ENCODE measurements around the gene EGFR. TPM values are rescaled to one million over a fixed set of nuclear protein-coding genes. Genes with fewer than 3 reads are reported as not detected.

EGFR gene
- total RNA-seq, 2 donors from 2014 or later, result 42.5 to 44.2 TPM

DNA sequence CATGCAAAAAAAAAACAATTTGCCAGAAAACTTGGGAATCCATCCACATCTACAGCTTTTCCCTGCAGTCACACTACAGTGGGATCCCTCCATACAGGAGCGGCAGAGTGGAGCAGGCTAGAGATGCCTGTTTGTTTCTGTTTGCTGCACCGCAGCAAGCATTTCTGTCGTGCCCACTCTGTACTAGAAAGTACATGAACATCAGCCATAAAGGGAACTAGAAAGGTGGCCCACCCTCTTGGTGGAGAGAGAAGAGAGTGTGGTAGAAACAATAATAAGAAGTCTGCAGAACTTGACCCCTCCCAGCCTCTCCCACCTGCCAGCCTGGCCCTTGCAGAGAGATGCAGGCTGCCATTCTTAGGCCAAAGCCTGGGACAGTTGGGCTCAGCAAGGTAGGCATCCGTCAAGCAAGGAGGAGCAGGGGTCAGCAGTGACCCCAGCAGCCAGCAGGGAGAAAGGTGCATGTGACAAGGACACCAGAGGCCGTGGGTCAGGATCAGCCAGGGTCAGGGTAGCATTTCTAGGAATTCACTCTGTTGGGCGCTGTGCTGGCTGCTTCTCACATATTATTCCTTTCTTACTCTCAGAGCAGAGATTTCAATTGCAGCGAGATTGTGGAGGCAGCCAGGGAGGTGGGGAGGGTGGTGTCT is 171.8 kb downstream of the EGFR start:
- intact Hi-C loops (cut with DNase I), result no loop called here
- 89 to 93% methylated on average over 7 of the region's 7 CpGs for WGBS, 2 donors
- ATAC-seq, result no peak
- Histone ChIP-seq H3K4me3 (no peak overlapping the region), H3K27ac (no peak overlapping the region), H3K27me3 (no peaks in the 10 kb centered on the region), H3K4me1 (peaks cover 15% of the 10 kb centered on the region), H3K36me3 (replicated peaks in 1 of 2; ENCODE audit: insufficient read depth in 1 of 2, low read depth in 2 of 2) (peaks cover 0 to 11% of the 10 kb centered on the region in 2 donors), H3K9me3 (no peaks in the 10 kb centered on the region)
- no peak for DNase-seq
- TF ChIP-seq, protein P1, sequence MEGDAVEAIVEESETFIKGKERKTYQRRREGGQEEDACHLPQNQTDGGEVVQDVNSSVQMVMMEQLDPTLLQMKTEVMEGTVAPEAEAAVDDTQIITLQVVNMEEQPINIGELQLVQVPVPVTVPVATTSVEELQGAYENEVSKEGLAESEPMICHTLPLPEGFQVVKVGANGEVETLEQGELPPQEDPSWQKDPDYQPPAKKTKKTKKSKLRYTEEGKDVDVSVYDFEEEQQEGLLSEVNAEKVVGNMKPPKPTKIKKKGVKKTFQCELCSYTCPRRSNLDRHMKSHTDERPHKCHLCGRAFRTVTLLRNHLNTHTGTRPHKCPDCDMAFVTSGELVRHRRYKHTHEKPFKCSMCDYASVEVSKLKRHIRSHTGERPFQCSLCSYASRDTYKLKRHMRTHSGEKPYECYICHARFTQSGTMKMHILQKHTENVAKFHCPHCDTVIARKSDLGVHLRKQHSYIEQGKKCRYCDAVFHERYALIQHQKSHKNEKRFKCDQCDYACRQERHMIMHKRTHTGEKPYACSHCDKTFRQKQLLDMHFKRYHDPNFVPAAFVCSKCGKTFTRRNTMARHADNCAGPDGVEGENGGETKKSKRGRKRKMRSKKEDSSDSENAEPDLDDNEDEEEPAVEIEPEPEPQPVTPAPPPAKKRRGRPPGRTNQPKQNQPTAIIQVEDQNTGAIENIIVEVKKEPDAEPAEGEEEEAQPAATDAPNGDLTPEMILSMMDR (IDR thresholded peaks at IDR 0.05), result no peak
- no peak for TF ChIP-seq POLR2A (IDR thresholded peaks at IDR 0.05)

DNA sequence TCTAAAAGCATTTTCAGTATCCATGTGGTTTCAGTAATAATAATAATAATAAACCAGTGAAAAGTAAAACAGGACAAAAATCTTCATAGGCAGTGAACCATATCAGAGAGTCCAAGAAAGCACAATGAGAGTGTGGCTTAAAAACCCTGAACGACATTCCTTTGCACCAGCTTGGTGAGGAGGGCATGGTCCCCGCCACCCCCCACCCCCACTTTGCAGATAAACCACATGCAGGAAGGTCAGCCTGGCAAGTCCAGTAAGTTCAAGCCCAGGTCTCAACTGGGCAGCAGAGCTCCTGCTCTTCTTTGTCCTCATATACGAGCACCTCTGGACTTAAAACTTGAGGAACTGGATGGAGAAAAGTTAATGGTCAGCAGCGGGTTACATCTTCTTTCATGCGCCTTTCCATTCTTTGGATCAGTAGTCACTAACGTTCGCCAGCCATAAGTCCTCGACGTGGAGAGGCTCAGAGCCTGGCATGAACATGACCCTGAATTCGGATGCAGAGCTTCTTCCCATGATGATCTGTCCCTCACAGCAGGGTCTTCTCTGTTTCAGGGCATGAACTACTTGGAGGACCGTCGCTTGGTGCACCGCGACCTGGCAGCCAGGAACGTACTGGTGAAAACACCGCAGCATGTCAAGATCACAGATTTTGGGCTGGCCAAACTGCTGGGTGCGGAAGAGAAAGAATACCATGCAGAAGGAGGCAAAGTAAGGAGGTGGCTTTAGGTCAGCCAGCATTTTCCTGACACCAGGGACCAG is 172.5 kb downstream of the EGFR start:
- DNase-seq (no peak), ATAC-seq (no peak)
- Histone ChIP-seq H3K4me3 (no peak overlapping the region), H3K27me3 (no peaks in the 10 kb centered on the region), H3K9me3 (no peaks in the 10 kb centered on the region), H3K4me1 (peaks cover 15% of the 10 kb centered on the region), H3K36me3 (replicated peaks in 1 of 2; ENCODE audit: insufficient read depth in 1 of 2, low read depth in 2 of 2) (peaks cover 0 to 10% of the 10 kb centered on the region in 2 donors), H3K27ac (no peak overlapping the region)
- intact Hi-C loops (cut with DNase I), result no loop called here
- WGBS, 2 donors, result 88 to 95% methylated on average over 15 to 17 of the region's 17 CpGs
- TF ChIP-seq POLR2A (IDR thresholded peaks at IDR 0.05), result no peak
- TF ChIP-seq, protein P1 (IDR thresholded peaks at IDR 0.05), result no peak

DNA sequence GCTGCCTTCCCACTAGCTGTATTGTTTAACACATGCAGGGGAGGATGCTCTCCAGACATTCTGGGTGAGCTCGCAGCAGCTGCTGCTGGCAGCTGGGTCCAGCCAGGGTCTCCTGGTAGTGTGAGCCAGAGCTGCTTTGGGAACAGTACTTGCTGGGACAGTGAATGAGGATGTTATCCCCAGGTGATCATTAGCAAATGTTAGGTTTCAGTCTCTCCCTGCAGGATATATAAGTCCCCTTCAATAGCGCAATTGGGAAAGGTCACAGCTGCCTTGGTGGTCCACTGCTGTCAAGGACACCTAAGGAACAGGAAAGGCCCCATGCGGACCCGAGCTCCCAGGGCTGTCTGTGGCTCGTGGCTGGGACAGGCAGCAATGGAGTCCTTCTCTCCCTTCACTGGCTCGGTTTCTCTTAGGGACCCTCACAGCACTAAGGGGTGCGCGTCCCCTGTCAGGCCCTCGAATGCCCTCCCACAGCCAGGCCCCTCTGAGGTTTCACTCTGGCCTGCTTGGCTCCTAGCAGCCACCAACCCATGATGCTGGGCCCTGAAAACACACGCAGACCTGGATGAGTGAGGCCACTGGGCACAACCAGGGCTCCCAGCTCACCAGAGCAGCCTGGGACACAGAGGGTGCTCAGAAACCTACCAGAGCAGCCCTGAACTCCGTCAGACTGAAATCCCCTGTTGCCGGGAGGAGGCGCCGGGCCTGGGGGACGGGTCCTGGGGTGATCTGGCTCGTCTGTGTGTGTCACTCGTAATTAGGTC is 173.3 kb downstream of the EGFR start:
- Histone ChIP-seq H3K4me1 (peaks cover 15% of the 10 kb centered on the region), H3K9me3 (no peaks in the 10 kb centered on the region), H3K36me3 (replicated peaks in 1 of 2; ENCODE audit: insufficient read depth in 1 of 2, low read depth in 2 of 2) (peaks cover 0 to 10% of the 10 kb centered on the region in 2 donors), H3K4me3 (no peak overlapping the region), H3K27ac (no peak overlapping the region), H3K27me3 (no peaks in the 10 kb centered on the region)
- intact Hi-C loops (cut with DNase I), result no loop called here
- WGBS, 2 donors, result 90% methylated on average over 7 to 17 of the region's 17 CpGs
- DNase-seq (no peak), ATAC-seq (no peak)
- TF ChIP-seq, protein P1 (IDR thresholded peaks at IDR 0.05), result no peak
- TF ChIP-seq POLR2A (IDR thresholded peaks at IDR 0.05), result no peak

DNA sequence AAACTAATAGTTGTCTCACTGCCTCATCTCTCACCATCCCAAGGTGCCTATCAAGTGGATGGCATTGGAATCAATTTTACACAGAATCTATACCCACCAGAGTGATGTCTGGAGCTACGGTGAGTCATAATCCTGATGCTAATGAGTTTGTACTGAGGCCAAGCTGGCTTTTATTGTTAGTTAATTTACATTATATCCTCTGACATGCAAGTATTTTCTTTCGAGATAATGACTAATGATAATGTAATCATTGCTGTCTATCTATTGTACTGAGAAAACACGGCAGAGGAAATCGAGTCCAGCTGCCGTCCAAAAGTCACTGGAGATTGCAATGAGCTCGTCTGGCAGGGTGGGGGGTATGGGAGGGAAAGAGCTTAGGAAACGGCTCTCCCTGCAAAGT is 173.9 kb downstream of the EGFR start:
- peaks cover 11% of the 10 kb centered on the region for H3K4me1 ChIP-seq
- H3K9me3 ChIP-seq, result no peaks in the 10 kb centered on the region
- TF ChIP-seq, protein P1 (IDR thresholded peaks at IDR 0.05), result no peak
- no peak for TF ChIP-seq POLR2A (IDR thresholded peaks at IDR 0.05)
- peaks cover 0 to 10% of the 10 kb centered on the region in 2 donors for H3K36me3 ChIP-seq (replicated peaks in 1 of 2; ENCODE audit: insufficient read depth in 1 of 2, low read depth in 2 of 2)
- intact Hi-C loops (cut with DNase I), result no loop called here
- H3K27ac ChIP-seq, result no peak overlapping the region
- 52 to 67% methylated on average over 7 of the region's 7 CpGs for WGBS, 2 donors
- no peaks in the 10 kb centered on the region for H3K27me3 ChIP-seq
- no peak overlapping the region for H3K4me3 ChIP-seq
- no peak for DNase-seq
- no peak for ATAC-seq
